HG03060 (cell line): ENCODE data around the gene ANTXR1.

Experiments used
- ATAC-seq: cut with Tn5 transposase; IDR thresholded peaks from one replicate; pipeline ENCODE4 v1.9.1; 2021; ENCODE audit warnings: low read depth, moderate number of reproducible peaks; ENCODE audit not compliant: unreplicated experiment

Gene ANTXR1

GRCh38 chr2:69065735-69066336, 52.9 kb downstream of the ANTXR1 start:
- no peak for ATAC-seq

GRCh38 chr2:69067026-69067630, 54.1 kb downstream of the ANTXR1 start:
- ATAC-seq, result no peak

GRCh38 chr2:69067866-69068265, 54.9 kb downstream of the ANTXR1 start:
- ATAC-seq, result no peak

- no peak for ATAC-seq
Observed at GRCh38 chr2:69070969-69071368, 58.0 kb downstream of the ANTXR1 start.

GRCh38 chr2:69073928-69074570, 61.1 kb downstream of the ANTXR1 start:
- ATAC-seq, result no peak

- ATAC-seq, result no peak
Observed at GRCh38 chr2:69074918-69075317, 61.9 kb downstream of the ANTXR1 start.

GRCh38 chr2:69075486-69075885, 62.5 kb downstream of the ANTXR1 start:
- no peak for ATAC-seq

GRCh38 chr2:69076601-69077000, 63.6 kb downstream of the ANTXR1 start:
- no peak for ATAC-seq

GRCh38 chr2:69077252-69077950, 64.4 kb downstream of the ANTXR1 start:
- ATAC-seq, result no peak

- ATAC-seq, result no peak
Observed at GRCh38 chr2:69080071-69080470, 67.1 kb downstream of the ANTXR1 start.

GRCh38 chr2:69081001-69081580, 68.1 kb downstream of the ANTXR1 start:
- no peak for ATAC-seq

- ATAC-seq, result no peak
Observed at GRCh38 chr2:69081757-69082156, 68.8 kb downstream of the ANTXR1 start.

GRCh38 chr2:69082430-69082997, 69.5 kb downstream of the ANTXR1 start:
- no peak for ATAC-seq

GRCh38 chr2:69083235-69083748, 70.3 kb downstream of the ANTXR1 start:
- no peak for ATAC-seq

- ATAC-seq, result no peak
Observed at GRCh38 chr2:69084492-69084891, 71.5 kb downstream of the ANTXR1 start.

GRCh38 chr2:69086466-69086865, 73.5 kb downstream of the ANTXR1 start:
- no peak for ATAC-seq

- no peak for ATAC-seq
Observed at GRCh38 chr2:69087211-69087911, 74.4 kb downstream of the ANTXR1 start.

- ATAC-seq, result no peak
Observed at GRCh38 chr2:69087912-69088240, 74.9 kb downstream of the ANTXR1 start.

GRCh38 chr2:69088466-69088865, 75.5 kb downstream of the ANTXR1 start:
- ATAC-seq, result no peak

GRCh38 chr2:69089266-69089665, 76.3 kb downstream of the ANTXR1 start:
- no peak for ATAC-seq
